Lower lobe of right lung (tissue), 2 donors: ENCODE data around the gene TJP3. TPM values are rescaled to one million over a fixed set of nuclear protein-coding genes. Genes with fewer than 3 reads are reported as not detected.
A peak's percentile ranks its signal among the peaks of the same experiment; 100 is the strongest.

Experiments
- ATAC-seq, 2 donors: fragments of 200-7000 bp; cut with Tn5 transposase; one replicate each; pipeline ENCODE4 v1.9.1; 2020 to 2022; ENCODE audit warnings: mild to moderate bottlenecking in 2 of 2, moderate library complexity in 2 of 2
- DNase-seq: peaks from one replicate; pipeline ENCODE4 v3.0.0-alpha.2; 2020
- H3K27ac ChIP-seq: fragments of 200-600 bp; one replicate; pipeline ENCODE4 v1.8.0; 2022
- H3K27me3 ChIP-seq: fragments of 200-600 bp; one replicate; pipeline ENCODE4 v1.8.0; 2022; ENCODE audit warnings: low read depth
- H3K36me3 ChIP-seq: fragments of 200-600 bp; one replicate; pipeline ENCODE4 v1.8.0; 2022; ENCODE audit warnings: mild to moderate bottlenecking
- H3K4me1 ChIP-seq: fragments of 200-600 bp; one replicate; pipeline ENCODE4 v1.8.0; 2022
- H3K4me3 ChIP-seq: fragments of 200-600 bp; one replicate; pipeline ENCODE4 v1.8.0; 2022; ENCODE audit warnings: mild to moderate bottlenecking
- H3K9me3 ChIP-seq: fragments of 200-600 bp; one replicate; pipeline ENCODE4 v1.8.0; 2022
- intact Hi-C: fragments of 100-400 bp; cut with DNase I; formaldehyde crosslinking; loops from one replicate; pipeline ENCODE4 v1.11.0; 2022
- total RNA-seq: library from RNA; stranded (reverse); fragmentation: NEBNext Ultra II Directional; extraction: Animal tissue kit (Norgen Biotek cat#: 25700); gene quantifications from one replicate; pipeline ENCODE4 v1.2.1, GENCODE V29; 2021
- TF ChIP-seq, protein P1 (sequence below): fragments of 200-600 bp; IDR thresholded peaks from one replicate; pipeline ENCODE4 v1.8.0; 2022; ENCODE audit warnings: antibody characterized with exemption, mild to moderate bottlenecking
- donor health status: DM: no; HTN: yes; CAD: no; lungs with severe emphysema.

TJP3 gene
- total RNA-seq, 1 donor from 2014 or later = 34.4 TPM

DNA sequence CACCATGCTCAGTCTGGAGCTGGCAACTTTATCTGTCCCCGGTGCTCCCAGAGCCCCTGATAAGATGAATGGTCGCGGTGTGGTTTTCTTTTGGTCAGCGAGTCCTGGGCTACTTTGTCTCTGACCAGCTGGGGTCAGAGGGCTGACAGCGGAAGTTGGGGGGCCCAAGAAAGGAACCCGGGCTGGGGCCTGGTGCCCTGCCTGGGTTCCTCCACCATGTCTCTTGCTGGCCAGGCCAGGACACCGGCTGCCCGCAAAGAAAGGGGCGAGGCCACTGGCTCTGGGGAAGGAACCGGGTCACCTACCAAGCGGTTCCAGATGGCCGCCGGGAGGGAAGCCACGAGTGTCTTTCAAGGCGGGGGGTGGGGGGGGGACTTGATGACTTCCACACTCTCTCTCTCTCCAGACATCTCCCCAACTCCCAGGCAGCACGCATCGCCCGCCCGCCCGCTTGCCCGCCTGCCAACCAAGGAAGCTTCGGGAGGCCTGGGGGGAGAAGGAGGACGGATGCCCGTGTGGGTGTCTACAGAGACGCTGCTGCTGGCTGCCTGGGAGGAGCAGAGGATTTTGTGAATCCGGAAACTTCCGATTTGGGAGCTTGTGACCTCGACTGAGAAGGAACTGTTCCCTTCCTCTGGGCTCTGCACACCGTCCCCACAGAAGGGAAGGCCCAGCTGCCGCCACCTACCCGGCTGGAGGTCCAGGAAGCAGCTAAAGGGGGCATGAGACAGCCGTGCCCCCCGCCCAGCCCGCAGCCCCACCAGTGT lies 9.0 kb upstream of the TJP3 start:
- H3K4me1 ChIP-seq = peaks cover 19% of the 10 kb centered on the region
- peak overlapping the region; percentile 82 for H3K4me3 ChIP-seq
- peak; percentile 42 to 54 for ATAC-seq
- no peaks in the 10 kb centered on the region for H3K36me3 ChIP-seq
- TF ChIP-seq, protein P1, sequence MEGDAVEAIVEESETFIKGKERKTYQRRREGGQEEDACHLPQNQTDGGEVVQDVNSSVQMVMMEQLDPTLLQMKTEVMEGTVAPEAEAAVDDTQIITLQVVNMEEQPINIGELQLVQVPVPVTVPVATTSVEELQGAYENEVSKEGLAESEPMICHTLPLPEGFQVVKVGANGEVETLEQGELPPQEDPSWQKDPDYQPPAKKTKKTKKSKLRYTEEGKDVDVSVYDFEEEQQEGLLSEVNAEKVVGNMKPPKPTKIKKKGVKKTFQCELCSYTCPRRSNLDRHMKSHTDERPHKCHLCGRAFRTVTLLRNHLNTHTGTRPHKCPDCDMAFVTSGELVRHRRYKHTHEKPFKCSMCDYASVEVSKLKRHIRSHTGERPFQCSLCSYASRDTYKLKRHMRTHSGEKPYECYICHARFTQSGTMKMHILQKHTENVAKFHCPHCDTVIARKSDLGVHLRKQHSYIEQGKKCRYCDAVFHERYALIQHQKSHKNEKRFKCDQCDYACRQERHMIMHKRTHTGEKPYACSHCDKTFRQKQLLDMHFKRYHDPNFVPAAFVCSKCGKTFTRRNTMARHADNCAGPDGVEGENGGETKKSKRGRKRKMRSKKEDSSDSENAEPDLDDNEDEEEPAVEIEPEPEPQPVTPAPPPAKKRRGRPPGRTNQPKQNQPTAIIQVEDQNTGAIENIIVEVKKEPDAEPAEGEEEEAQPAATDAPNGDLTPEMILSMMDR = no peak
- no peaks in the 10 kb centered on the region for H3K27me3 ChIP-seq
- H3K9me3 ChIP-seq = no peaks in the 10 kb centered on the region
- intact Hi-C loops = no loop called here
- DNase-seq = peak; percentile 74
- H3K27ac ChIP-seq = peak overlapping the region; percentile 80

DNA sequence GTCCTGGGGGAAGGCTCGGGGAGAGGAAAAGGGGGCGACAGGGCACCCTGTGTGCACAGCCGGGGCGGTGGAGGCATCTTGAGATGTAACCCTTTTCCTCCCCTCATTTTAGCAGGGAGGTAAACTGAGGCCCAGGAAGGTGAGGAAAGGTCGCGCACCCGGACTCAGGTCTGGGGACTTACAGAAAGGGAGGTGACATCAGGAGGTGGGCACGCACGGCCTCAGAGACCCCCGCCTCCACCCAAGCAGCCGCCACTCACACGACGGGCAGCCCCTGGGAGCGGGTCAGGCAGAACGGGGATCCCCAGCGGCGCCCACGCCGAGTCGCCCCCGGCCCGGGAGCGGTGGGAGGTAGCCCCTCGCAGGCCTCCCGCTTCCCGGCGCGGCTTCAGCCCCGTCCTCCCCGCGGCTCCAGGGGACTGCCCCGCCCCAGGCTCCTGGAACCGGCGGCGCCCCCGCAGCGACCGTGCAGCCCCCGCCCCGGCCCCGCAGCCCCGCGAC lies 8.4 kb upstream of the TJP3 start:
- TF ChIP-seq, protein P1 = no peak
- H3K27ac ChIP-seq = peak overlapping the region; percentile 80
- no peaks in the 10 kb centered on the region for H3K27me3 ChIP-seq
- no peaks in the 10 kb centered on the region for H3K36me3 ChIP-seq
- DNase-seq = no peak
- H3K4me3 ChIP-seq = peak overlapping the region; percentile 82
- H3K4me1 ChIP-seq = peaks cover 19% of the 10 kb centered on the region
- H3K9me3 ChIP-seq = no peaks in the 10 kb centered on the region
- no peak for ATAC-seq
- intact Hi-C loops = no loop called here

DNA sequence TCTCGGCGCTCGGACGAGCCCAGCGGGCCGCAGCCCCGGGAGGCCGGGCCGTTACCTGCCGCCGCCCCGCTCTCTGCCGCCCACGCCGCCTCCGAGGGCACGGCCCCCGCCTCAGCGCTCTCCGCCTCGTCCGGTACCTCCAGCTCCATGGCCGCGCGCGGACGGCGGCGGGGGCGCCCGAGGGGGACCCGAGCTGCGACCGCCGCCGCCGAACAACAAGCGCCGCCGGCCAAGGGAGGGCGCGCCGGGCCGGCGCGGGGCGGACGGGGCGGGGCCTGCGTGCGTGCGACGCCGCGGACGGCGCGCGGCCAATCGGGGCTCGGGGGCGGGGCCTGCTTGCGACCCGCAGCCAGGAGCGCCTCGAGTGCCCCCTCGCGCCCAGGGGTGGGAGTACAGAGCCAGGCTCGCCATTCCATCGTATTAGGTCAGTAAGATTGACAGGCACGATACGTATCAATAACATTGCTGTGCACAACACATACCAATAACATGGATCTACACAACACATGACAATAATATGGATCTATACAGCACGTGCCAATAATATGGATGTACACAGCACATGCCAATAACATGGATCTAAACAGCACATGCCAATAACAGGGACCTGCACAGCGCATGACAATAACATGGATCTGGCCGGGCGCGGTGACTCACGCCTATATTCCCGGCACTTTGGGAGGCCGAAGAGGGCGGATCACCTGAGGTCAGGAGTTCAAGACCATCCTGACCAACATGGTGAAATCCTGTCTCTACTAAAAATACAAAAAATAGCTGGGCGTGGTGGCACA lies 7.7 kb upstream of the TJP3 start, which contains the start of gene PIP5K1C:
Gene PIP5K1C, minus strand, starts transcription at position 227 of the 791 bp plus-strand sequence. Its CDS starts 78 bp downstream, at position 149.
- peak within 1 kb of the TSS; percentile 80 for H3K27ac ChIP-seq
- no peaks in the 10 kb centered on the region for H3K27me3 ChIP-seq
- TF ChIP-seq, protein P1 = peak; percentile 73
- peak; percentile 93 for DNase-seq
- no peaks in the 10 kb centered on the region for H3K9me3 ChIP-seq
- intact Hi-C loops = no loop called here
- peaks cover 19% of the 10 kb centered on the region for H3K4me1 ChIP-seq
- peak within 1 kb of the TSS; percentile 82 for H3K4me3 ChIP-seq
- H3K36me3 ChIP-seq = no peaks in the 10 kb centered on the region
- peak; percentile 95 to 99 for ATAC-seq

DNA sequence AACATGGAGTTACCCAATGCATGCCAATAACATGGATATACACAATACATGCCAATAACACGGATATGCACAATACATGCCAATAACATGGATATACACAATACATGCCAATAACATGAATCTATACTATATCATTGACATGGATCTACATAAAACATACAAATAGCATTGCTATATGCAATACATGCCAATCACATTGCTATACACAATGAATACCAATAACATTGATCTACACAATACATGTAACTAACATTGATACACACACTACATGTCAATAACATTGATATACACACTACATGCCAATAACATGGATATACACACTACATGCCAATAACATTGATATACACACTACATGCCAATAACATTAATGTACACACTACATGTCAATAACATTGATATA lies 7.0 kb upstream of the TJP3 start:
- TF ChIP-seq, protein P1 = no peak
- Histone ChIP-seq H3K4me1 (peaks cover 19% of the 10 kb centered on the region), H3K27ac (no peak overlapping the region), H3K27me3 (no peaks in the 10 kb centered on the region), H3K36me3 (no peaks in the 10 kb centered on the region), H3K9me3 (no peaks in the 10 kb centered on the region), H3K4me3 (no peak overlapping the region)
- intact Hi-C loops = no loop called here
- no peak for DNase-seq
- no peak for ATAC-seq

DNA sequence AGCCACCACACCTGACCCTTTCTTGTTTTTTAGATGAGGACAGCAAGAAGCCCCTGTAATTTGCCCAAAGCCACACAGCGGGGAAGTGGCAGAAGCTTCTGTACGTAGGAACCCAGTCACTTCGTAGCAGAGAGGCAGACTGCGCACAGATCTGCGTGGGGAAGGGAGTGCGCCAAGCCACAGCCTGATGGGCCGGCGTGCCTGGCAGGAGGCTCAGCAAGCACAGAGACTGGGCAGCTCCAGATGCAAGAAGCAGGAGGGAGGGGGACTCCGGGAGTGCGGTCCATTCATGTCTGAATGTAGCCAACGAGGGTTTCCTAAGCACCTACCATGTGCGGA lies 347 bp upstream of the TJP3 start:
- intact Hi-C loops = no loop called here
- TF ChIP-seq, protein P1 = no peak
- peak overlapping the region; percentile 64 for H3K27ac ChIP-seq
- ATAC-seq = peak; percentile 1
- DNase-seq = no peak
- H3K4me3 ChIP-seq = peak overlapping the region; percentile 53
- no peaks in the 10 kb centered on the region for H3K9me3 ChIP-seq
- peaks cover 6% of the 10 kb centered on the region for H3K27me3 ChIP-seq
- H3K4me1 ChIP-seq = peaks cover 11% of the 10 kb centered on the region
- no peaks in the 10 kb centered on the region for H3K36me3 ChIP-seq
